Keratinocyte (primary cell): ENCODE results near the gene FKBP10. TPM values are rescaled to one million over a fixed set of nuclear protein-coding genes. Genes with fewer than 3 reads are reported as not detected.

Source experiments
- DNase-seq: peaks from one replicate; pipeline ENCODE4 v3.0.0-alpha.2; 2011; ENCODE audit warnings: low read depth, missing footprints, low spot score
- FAIRE-seq: peaks from 2 replicates; lab custom pipeline; 2011; peaks lifted over from hg19 to GRCh38; lab: Jason Lieb, UNC
- H2AFZ ChIP-seq: 2 replicates; pipeline ENCODE4 v1.6.0; 2012; ENCODE audit warnings: low read length, control low read depth, inconsistent platforms; ENCODE audit not compliant: control insufficient read depth
- H3K27ac ChIP-seq: 2 replicates; pipeline ENCODE4 v1.5.1; 2011; ENCODE audit warnings: low read length; ENCODE audit not compliant: control insufficient read depth, insufficient read depth
- H3K27me3 ChIP-seq: 3 replicates; pipeline ENCODE4 v1.6.0; 2011; ENCODE audit warnings: low read length; ENCODE audit not compliant: control insufficient read depth, insufficient read depth; ENCODE audit errors: extremely low read depth
- H3K36me3 ChIP-seq, 2 experiments: 2 replicates in 1 of 2; 3 replicates in 1 of 2; pipeline ENCODE4 v1.5.1; 2011; ENCODE audit warnings: low read length in 2 of 2, mild to moderate bottlenecking in 1 of 2; ENCODE audit not compliant: control insufficient read depth in 2 of 2, insufficient read depth in 2 of 2; ENCODE audit errors: extremely low read depth in 1 of 2
- H3K4me1 ChIP-seq: 3 replicates; pipeline ENCODE4 v1.5.1; 2011; ENCODE audit warnings: low read length; ENCODE audit not compliant: control insufficient read depth, insufficient read depth; ENCODE audit errors: extremely low read depth
- H3K4me2 ChIP-seq: 3 replicates; pipeline ENCODE4 v1.6.0; 2011; ENCODE audit warnings: low read depth, low read length; ENCODE audit not compliant: control insufficient read depth, insufficient read depth; ENCODE audit errors: extremely low read depth
- H3K4me3 ChIP-seq, 3 experiments: fragments of 200-600 bp in 1 of 3; sonication (generic) in 1 of 3; 2 replicates in 2 of 3; 3 replicates in 1 of 3; pipeline ENCODE4 v1.5.1; 2011 to 2016; ENCODE audit warnings: low read length in 3 of 3, mild to moderate bottlenecking in 3 of 3, control low read depth in 2 of 3, inconsistent platforms in 1 of 3, low read depth in 1 of 3, mixed read lengths in 1 of 3, mixed run types in 1 of 3, moderate library complexity in 1 of 3; ENCODE audit not compliant: control insufficient read depth in 2 of 3, insufficient read depth in 2 of 3; ENCODE audit errors: extremely low read depth in 1 of 3
- H3K79me2 ChIP-seq: 2 replicates; pipeline ENCODE4 v1.6.0; 2012; ENCODE audit warnings: low read length; ENCODE audit not compliant: control insufficient read depth, insufficient read depth
- H3K9ac ChIP-seq: 3 replicates; pipeline ENCODE4 v1.6.0; 2011; ENCODE audit warnings: low read length; ENCODE audit not compliant: control insufficient read depth, insufficient read depth; ENCODE audit errors: extremely low read depth
- H3K9me1 ChIP-seq: 3 replicates; pipeline ENCODE4 v1.6.0; 2011; ENCODE audit warnings: low read length; ENCODE audit not compliant: control insufficient read depth, insufficient read depth; ENCODE audit errors: extremely low read depth
- H3K9me3 ChIP-seq: 2 replicates; pipeline ENCODE4 v1.5.1; 2012; ENCODE audit warnings: low read depth, low read length; ENCODE audit not compliant: control insufficient read depth
- H4K20me1 ChIP-seq: 3 replicates; pipeline ENCODE4 v1.6.0; 2011; ENCODE audit warnings: low read length; ENCODE audit not compliant: control insufficient read depth, insufficient read depth; ENCODE audit errors: extremely low read depth
- EZH2 ChIP-seq: IDR thresholded peaks from one replicate; pipeline ENCODE4 v1.6.1; 2012; ENCODE audit warnings: inconsistent platforms, mild to moderate bottlenecking, low read length, moderate library complexity
- dilution Hi-C: fragments of 300-500 bp; cut with MboI; formaldehyde crosslinking; loops from one replicate; pipeline ENCODE4 v1.7.0; 2020; ENCODE audit warnings: low sequenced_read_pairs; ENCODE audit not compliant: extremely low pct_ligation_motif_present
- polyA plus RNA-seq, 5 experiments: library from polyadenylated mRNA; depleted of rRNA in 3 of 5; stranded (reverse) in 3 of 5; stranded (forward) in 1 of 5; unstranded in 1 of 5; fragments of >200 nt; gene quantifications; 1 replicate in 1 of 5; 2 replicates in 3 of 5; 3 replicates in 1 of 5; pipeline versions ENCODE4 v1.2.1 to v1.2.3, GENCODE V29; 2011 to 2012; ENCODE audit warnings: missing spikeins in 2 of 5, low read depth in 1 of 5, low replicate concordance in 1 of 5
- TF ChIP-seq, protein P1 (sequence below), 3 experiments: IDR thresholded peaks in 1 of 3; conservative IDR thresholded peaks in 1 of 3; optimal IDR thresholded peaks in 1 of 3; 2 replicates in 2 of 3; 3 replicates in 1 of 3; pipeline versions ENCODE3 to v1.5.1; 2011; ENCODE audit warnings: low read length in 3 of 3, mild to moderate bottlenecking in 3 of 3, moderate library complexity in 2 of 3, control low read depth in 1 of 3, inconsistent platforms in 1 of 3; ENCODE audit not compliant: insufficient read depth in 2 of 3; ENCODE audit errors: extremely low read depth in 1 of 3

FKBP10 gene
- polyA plus RNA-seq, 1 donor (not counting 4 experiments of a cell fraction or from before 2014, with no cell fraction given), result 0.38 TPM

- dilution Hi-C loops, result no loop called here
- H3K27me3 ChIP-seq, result no peaks in the 10 kb centered on the region
- H4K20me1 ChIP-seq, result no peaks in the 10 kb centered on the region
- no peak overlapping the region for H3K27ac ChIP-seq
- DNase-seq (no peak), FAIRE-seq (no peak)
- TF ChIP-seq EZH2, result no peak
- TF ChIP-seq, protein P1, sequence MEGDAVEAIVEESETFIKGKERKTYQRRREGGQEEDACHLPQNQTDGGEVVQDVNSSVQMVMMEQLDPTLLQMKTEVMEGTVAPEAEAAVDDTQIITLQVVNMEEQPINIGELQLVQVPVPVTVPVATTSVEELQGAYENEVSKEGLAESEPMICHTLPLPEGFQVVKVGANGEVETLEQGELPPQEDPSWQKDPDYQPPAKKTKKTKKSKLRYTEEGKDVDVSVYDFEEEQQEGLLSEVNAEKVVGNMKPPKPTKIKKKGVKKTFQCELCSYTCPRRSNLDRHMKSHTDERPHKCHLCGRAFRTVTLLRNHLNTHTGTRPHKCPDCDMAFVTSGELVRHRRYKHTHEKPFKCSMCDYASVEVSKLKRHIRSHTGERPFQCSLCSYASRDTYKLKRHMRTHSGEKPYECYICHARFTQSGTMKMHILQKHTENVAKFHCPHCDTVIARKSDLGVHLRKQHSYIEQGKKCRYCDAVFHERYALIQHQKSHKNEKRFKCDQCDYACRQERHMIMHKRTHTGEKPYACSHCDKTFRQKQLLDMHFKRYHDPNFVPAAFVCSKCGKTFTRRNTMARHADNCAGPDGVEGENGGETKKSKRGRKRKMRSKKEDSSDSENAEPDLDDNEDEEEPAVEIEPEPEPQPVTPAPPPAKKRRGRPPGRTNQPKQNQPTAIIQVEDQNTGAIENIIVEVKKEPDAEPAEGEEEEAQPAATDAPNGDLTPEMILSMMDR (optimal IDR thresholded peaks at IDR 0.05 in 1 of 3, IDR thresholded peaks at IDR 0.05 in 1 of 3, conservative IDR thresholded peaks at IDR 0.05 in 1 of 3; ENCODE audit: extremely low read depth in 1 of 3, insufficient read depth in 2 of 3, low read length in 3 of 3), result no peak
- H3K4me2 ChIP-seq, result no peak overlapping the region
- no peak overlapping the region for H2AFZ ChIP-seq
- H3K79me2 ChIP-seq, result no peaks in the 10 kb centered on the region
- H3K36me3 ChIP-seq, result peaks cover 51 to 63% of the 10 kb centered on the region in 2 experiments
- H3K9ac ChIP-seq, result no peak overlapping the region
- no peak overlapping the region for H3K4me3 ChIP-seq
- peaks cover 6% of the 10 kb centered on the region for H3K4me1 ChIP-seq
- no peaks in the 10 kb centered on the region for H3K9me3 ChIP-seq
- H3K9me1 ChIP-seq, result no peaks in the 10 kb centered on the region
These were observed 57.3 kb downstream of the FKBP10 start for GRCh38 chr17:41870097-41870496.

DNA sequence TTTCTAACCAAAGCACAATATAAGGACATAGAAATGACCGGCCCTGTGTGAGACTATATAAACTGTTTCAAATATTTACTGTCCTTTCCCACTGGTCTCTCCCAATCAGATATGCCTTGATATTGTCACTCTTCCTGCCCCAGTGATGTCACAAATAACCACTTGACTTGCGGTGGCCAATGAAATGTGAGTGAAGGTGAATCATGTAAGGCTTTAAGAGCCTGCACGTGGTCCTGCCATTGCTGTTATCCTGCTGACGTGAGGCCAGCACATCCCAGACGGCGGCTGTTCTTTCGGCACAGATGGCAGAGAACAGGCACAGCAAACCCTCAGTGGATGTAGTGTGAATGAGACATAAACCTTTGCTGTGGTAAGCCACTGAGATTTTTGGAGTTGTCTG is 57.8 kb downstream of the FKBP10 start:
- H3K9me1 ChIP-seq, result no peaks in the 10 kb centered on the region
- H3K27me3 ChIP-seq, result no peaks in the 10 kb centered on the region
- no peak overlapping the region for H2AFZ ChIP-seq
- FAIRE-seq (no peak), DNase-seq (no peak)
- peaks cover 51 to 63% of the 10 kb centered on the region in 2 experiments for H3K36me3 ChIP-seq
- dilution Hi-C loops, result no loop called here
- H3K4me2 ChIP-seq, result no peak overlapping the region
- H3K9ac ChIP-seq, result no peak overlapping the region
- TF ChIP-seq EZH2, result no peak
- TF ChIP-seq, protein P1 (optimal IDR thresholded peaks at IDR 0.05 in 1 of 3, IDR thresholded peaks at IDR 0.05 in 1 of 3, conservative IDR thresholded peaks at IDR 0.05 in 1 of 3; ENCODE audit: extremely low read depth in 1 of 3, insufficient read depth in 2 of 3, low read length in 3 of 3), result no peak
- H4K20me1 ChIP-seq, result no peaks in the 10 kb centered on the region
- H3K79me2 ChIP-seq, result no peaks in the 10 kb centered on the region
- H3K4me1 ChIP-seq, result peaks cover 6% of the 10 kb centered on the region
- H3K4me3 ChIP-seq, result no peak overlapping the region
- H3K9me3 ChIP-seq, result no peaks in the 10 kb centered on the region
- H3K27ac ChIP-seq, result no peak overlapping the region
